Measurements from ENCODE around the gene SMC3.

Gene SMC3

DNA sequence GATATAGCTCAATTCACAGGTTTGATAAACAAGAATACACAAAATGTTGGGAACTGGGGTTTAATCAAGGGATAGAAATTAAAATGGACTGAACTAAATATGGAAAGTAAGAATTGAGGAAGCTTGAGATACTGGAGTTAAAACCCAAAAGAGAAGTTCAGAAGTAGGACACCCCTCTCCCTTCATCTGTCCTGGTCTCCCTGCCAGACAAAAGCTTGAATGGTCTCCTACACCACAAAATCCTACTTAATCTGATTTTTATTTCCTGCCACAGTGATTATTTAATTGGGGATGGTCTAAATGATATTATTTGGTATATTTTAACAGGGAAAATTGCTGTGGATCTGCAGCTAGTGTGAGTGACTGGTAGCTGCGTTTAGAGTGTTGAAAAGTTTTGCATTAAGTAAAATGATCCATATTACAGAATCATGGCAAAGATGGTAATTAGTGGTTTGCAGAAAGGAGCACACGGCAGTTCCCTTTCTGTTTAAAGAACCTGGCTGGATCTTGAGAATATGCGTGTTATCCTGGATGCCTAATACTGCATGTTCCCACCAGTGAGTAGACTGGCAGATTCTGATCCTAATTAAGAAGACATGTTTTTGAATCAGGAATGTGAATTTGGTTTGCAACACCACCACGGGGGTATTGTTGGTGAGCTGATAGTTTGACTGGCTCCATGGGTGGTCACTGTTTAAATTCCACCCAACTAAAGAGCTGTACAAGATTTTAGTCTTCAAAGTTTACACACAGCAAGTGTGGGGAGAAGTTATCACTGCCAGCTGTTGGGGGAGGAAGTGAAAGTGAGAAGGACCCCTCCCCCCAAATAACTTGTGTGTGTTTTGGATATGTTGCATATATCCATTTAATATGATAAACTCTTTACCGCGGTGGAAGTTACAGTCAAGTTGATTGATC is 82.1 kb downstream of the SMC3 start:
- peak; percentile 22 for DNase-seq

GRCh38 chr10:110650265-110650668 is 82.8 kb downstream of the SMC3 start:
- no peak for DNase-seq

DNA sequence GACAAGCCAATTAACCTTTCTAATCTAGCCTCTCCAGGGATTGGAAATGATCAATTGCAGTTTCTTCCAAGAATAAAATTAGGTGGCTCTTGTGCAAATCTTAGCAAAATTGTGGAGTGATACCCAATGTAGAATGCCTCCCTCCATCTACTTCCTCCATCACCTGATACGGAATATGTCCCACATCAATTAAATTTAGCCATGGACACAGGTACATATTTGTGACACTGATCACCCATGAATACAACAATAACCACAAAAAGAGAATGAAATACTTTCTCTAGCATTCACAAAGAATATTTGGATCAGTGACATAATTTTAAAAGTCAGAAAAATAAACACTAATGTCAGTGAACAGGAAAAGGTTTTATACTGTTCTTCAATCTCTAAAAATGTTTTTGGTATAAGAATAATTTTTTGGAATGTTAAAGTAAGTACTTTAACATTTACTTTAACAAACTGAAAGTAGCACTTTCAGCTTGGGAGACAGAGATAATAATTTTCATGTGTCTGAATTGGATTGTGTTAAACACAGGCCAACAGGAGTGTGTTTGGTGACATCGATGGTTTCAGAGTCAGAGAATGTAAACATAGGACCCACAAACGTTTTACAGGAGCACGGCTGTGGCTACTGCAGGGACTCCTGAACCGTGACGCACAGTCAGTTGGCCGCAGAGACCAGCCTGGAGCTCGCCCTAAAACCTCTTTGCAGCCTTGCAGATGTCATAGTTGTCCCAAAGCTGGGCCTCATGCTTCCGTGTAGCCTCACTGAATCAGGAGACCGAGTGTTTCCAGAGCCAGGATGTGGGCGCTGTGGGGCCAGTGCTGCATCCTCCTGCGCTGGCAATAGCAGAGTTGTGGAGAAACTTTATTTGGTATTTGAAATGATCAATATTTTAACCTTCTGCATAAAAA is 83.8 kb downstream of the SMC3 start:
- DNase-seq: no peak

- no peak for DNase-seq
Measured at GRCh38 chr10:110652475-110653118, 85.1 kb downstream of the SMC3 start.
